Fibroblast of peridontal ligament (primary cell): ENCODE measurements around the gene FTCD.
"Not testable (repeated sequence)": the region's sequence is repeated elsewhere in the genome, so short reads cannot be mapped to it uniquely, and the experiment has no call there.

Experiments used
- DNase-seq: peaks from one replicate; pipeline ENCODE4 v3.0.0-alpha.2; 2010; ENCODE audit errors: extremely low read depth

Gene FTCD

DNA sequence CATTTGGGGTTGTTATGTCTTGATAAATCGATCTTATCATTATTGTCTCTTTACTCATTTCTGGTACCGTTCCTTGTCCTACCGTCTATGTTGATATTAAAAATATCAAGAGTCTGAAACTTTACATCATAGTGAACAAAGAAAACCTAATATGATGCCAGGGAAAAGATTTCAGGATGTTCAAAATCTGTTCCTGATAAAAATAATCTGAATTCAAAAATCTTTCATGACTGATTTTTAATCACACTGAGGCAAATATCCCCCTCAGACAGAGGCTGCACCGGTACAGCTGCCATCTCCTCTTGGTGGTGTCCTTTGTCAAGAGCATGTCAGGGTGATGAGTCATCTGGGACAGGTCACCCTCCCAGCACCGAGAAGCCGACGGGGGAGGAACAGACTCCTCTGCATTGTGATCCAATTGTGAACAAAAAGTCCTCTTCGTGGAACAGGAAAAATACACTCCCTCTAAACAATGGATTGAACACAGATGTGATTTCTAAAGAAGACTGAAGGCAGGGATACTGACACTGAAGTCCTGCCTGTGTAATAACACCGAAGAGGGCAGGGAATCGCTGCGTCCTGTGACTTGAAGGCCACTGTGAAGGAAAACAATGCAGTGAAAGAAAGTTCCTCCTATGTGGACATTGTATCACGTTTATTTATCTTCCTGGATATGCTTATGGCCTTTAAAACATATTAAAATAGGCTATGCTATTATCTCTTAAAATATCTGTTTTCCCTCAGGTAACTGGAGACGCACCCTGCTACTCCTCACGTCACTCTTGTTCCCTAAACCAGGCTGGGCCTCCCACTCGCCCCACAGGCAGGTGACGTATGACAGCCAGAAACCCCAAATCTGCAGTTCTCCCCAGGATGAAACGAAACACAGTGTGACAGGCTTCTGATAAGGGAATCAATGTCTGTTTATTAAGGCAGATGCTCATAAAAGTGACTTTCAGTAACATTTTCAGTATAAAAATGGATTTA is 33.1 kb upstream of the FTCD start:
- DNase-seq: peak; percentile 25

DNA sequence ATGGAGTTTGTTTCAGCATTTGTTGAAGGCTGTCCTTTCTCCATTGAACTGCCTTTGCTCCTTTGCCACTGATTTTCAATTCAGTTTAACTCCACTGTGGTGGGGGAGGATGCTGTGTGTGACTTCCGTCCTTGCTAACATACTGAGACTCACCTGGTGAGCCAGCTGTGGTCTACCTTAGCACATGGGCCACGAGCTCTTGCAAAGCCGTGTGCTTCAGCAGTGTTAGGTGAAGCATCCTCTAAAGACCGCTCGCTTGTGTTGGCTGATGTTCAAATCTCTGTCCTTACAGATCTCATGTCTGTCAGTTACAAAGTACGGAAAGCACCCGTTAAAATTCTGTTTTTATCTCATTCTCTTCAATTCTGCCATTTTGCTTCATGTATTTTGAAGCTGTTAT is 32.4 kb upstream of the FTCD start:
- DNase-seq: no peak

DNA sequence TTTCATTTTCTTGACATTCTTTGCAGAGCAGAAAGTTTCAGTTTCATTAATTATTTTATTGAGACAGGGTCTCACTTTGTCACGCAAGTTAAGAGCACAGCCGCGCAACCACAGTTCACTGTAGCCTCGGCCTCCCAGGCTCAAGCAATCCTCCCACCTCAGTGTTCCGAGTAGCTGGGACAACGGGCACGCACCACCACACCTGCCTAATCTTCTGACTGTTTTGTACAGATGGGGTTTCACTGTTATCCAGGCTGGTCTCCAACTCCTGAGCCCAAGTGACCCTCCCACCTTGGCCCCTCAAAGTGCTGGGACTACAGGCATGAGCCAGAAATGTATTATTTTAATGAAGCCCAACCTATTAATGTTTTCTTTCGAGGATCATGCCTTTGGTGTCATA is 31.9 kb upstream of the FTCD start:
- no peak for DNase-seq

DNA sequence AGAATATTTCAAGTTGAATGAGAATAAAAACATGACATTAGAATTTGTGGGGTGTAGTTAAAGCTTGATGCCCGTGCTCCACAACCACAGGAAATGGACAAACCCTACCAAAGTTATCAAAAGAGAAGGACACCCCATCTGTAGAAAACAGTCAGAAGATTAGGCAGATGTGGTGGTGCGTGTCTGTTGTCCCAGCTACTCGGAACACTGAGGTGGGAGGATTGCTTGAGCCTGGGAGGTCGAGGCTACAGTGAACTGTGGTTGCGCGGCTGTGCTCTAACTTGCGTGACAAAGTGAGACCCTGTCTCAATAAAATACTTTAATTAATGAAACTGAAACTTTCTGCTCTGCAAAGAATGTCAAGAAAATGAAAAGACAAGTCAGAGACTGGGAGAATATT is 30.3 kb upstream of the FTCD start:
- no peak for DNase-seq

DNA sequence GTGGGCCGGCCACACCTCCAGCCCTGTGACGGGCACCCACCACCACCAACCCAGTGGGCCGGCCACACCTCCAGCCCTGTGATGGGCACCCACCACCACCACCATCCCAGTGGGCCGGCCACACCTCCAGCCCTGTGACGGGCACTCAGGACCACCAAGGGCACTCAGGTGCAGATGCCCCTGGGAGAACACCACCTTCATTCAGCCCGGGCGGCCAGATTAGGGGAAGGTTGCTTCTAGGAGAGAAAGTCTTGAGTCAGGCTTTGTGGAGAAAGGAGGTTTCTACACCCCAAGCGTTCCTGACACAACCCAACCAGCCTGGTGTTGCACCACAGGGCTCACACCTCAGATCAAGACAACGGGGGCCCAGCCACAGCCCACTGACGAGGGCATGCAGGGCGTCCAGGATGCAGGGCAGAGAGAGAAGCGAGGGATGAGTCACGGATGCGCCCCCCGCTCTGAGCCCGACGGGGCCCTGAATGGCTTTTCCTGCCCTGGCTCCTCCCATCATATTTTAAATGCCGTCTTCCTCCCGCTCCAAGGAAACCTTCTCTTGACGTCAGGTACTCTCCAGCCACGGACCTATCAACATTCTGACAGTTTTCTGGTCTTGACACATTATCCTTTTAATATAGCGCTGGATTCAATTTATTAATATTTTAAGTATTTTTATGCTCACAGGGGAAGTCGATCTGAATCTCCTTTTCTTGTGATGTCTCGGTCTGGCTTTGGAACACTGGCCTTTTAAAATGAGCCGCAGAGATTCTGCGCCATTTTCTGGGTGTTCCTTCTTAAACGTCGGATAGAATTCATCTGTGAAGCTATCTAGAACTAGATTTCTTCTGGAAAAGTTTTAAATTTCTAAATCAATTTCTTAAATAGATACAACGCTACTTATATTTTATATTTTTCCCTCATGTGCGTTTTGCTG is 29.5 kb upstream of the FTCD start:
- DNase-seq: peak; percentile 82

DNA sequence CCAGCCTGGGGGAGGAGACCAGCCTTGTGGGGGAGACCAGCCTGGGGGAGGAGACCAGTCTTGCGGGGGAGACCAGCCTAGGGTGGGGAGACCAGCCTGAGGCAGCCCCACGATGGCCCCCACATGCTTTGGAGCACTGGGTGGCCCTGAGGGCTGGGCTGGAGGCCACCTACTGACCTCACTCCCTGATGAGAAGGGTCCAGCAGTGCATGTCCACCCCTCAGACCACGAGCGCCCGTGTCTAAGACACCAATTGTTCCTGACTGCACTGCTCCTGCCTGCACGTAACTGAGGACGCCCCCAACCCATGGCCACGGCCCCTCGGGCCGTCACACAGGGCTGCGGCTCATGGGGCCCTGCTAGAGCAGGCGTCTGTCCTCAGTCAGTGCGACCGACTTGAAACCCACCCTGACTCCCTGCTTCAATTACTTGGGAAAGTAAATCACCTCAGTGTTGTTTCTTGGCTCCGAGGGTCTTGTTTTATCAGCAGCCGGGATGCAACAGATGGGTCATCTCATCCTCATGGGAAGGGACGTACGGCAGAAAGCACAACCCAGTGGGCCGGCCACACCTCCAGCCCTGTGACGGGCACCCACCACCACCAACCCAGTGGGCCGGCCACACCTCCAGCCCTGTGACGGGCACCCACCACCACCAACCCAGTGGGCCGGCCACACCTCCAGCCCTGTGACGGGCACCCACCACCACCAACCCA is 28.7 kb upstream of the FTCD start, which contains the start of gene SPATC1L:
Gene SPATC1L, minus strand, starts transcription at position 550 of the 715 bp plus-strand sequence. CDS start 1,643 bp downstream, outside the sequence.
- peak; percentile 66 for DNase-seq

DNA sequence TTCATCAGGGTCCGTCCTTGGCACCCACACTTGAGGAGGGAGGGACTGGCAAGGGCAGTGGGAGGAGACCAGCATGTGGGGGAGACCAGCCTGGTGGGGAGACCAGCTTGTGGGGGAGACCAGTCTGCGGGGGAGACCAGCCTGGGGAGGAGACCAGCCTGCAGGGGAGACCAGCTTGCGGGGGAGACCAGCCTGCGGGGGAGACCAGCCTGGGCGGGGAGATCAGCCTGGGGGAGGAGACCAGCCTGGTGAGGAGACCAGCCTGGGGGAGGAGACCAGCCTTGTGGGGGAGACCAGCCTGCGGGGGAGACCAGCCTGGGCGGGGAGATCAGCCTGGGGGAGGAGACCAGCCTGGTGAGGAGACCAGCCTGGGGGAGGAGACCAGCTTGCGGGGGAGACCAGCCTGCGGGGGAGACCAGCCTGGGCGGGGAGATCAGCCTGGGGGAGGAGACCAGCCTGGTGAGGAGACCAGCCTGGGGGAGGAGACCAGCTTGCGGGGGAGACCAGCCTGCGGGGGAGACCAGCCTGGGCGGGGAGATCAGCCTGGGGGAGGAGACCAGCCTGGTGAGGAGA is 28.0 kb upstream of the FTCD start:
- DNase-seq: not testable (repeated sequence)

DNA sequence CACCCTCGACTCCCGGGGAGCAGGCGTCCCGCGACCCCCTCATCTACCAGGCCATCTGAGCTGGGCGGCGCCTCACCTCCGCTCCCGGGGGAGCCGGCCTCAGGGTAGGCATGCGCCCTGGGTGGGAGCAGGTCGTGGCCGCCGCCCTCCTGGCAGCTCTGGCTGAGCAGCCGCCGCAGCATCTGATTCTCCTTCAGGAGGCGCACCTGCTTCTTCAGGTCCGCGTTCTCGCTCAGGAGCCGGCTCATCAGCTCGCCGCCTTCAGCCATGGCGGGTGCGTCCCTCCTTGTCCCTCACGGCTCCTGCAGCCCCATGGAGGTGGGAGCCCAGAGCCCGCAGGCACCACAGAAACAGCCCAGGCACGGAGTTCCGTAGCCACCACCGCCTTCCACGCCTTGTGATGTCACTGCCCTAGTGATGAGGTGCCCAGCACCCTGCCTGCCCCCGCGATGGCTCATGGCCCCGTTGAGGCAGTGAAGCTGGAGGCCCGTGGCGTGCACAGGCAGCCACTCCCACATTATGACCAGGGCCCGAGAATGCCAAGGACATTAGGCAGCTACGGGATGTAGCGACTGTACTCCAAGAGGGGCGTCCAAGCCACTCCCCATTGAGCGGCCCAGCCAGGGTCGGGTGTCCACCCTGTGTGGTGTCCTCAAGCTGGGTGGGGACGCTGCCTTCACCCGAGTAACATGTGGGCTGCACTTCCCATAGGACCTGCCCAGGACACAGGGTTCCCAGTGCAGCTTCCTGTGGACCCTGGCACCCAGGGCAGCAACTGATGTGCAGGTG is 27.4 kb upstream of the FTCD start:
- DNase-seq: no peak

DNA sequence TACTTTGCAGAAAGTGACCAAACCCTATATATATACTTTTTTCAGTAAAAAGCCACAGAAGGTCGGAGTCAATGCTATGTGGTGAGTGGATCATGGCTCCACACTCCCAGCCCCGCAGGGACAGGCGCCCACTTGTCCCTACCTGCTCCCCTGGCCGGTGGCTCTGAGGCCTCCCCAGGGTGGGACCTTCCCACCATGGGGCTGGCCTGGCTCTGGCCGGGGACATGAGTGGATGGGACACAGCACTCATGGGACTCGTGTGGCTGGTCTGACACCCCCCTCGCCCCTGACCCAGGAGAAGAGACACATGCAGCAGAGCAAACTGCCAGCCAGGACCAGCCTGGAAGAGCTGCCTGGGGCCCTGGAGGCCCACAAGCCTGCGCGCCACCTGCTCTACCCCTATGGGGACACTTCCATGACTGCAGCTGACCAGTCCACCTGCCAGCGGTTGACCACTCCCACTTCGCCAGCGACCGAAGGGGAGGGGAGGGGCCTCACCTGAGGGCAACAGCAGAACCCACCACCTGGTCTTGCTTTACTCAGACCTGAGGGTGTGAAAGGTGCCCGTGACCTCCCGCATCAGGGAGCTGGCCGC is 26.7 kb upstream of the FTCD start:
- no peak for DNase-seq

DNA sequence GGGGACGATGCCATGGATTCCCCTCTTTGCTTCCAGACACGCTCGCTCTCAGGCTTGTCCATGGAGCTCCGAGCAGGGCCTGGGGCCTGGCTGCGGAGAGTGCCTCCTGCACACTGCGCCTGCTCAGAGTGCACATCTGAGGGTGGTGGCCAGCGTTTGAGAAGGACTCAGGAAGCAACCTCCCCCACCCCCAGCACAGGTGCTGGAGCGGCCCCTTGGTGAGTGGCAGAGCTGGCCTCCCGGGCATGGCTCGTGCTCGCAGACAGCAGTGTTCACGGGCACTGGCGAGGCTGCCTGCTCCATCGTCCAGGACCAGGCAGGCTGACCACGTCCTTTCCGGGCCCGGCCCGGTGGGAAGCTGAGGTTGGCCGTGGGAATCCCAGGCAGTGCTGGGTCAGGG is 26.1 kb upstream of the FTCD start:
- DNase-seq: no peak

DNA sequence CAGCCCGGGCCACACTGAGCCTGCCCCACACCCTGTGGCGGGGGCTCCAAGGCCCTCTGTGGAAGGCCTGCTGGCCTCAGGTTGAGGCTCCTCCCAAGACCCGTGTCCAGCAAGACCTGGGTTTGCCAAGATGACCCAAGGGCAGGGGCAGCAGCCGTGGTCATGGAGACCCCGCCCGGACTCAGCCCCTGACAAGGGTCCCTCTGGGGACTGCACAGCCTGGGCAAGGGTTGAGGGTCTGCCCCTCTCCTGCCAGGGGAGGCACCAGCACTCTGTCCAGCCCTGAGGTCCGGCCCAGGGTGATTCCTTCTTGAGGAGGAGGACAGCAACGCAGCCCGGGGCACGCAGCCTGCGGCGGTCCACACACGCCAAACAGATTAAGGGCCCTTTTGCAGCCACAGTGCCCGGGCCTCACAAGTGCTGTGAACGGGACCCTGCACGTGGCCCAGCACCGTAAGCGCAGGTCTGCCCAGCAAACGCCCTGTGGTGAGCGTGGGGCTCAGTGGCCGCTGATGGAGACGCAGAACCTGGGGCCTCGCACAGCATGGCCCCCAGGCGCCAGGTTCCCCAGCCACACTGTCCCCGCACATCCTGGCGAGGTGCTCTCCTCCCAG is 25.5 kb upstream of the FTCD start:
- no peak for DNase-seq

DNA sequence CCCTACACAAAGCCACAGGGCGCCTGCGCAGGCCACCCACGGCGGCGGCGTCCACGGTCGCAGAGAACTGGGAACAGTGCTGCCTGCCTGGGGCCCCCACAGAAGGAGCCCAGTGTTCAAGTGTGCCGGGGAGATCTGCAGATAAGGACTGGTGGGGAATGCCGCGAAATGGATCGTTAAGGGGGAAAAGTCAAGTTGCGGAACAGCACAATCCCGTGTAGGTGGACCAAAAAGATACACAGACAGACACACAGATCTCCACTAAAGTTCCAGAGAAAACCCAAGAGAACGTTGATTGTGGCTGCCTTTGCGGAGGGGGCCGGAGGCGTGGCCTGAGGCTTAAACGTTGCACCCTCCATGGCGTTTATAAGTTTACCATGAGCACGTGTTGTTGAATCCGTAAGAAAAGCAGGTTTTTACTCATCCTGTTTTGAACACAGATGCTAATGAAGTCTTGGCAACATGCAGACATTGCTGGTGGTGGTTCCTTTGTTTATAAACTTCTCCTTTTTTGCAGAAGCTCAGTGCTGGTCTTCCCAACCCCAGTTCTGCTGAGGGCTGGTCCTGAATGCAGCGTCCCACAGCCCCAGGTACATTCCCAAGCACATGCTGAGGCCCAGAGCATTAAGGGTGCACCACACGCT is 24.8 kb upstream of the FTCD start:
- no peak for DNase-seq

DNA sequence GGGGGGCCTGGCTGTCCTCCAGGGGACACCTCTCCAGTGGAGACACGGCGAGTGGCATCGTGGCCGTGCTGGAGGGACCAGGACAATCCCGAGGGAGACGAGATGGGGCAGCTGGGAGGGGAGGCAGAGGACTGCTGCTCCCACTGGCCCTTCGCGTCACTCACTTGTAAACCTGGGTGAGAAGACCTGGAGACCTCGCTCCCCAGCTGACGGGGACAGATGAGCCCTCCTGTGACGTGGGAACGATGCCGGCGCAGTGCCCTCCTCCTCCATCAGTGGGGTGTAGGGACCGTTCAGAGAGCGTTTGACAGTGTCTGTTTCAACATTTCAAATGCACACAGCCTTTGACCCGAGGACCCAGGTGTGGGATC is 24.3 kb upstream of the FTCD start:
- no peak for DNase-seq

DNA sequence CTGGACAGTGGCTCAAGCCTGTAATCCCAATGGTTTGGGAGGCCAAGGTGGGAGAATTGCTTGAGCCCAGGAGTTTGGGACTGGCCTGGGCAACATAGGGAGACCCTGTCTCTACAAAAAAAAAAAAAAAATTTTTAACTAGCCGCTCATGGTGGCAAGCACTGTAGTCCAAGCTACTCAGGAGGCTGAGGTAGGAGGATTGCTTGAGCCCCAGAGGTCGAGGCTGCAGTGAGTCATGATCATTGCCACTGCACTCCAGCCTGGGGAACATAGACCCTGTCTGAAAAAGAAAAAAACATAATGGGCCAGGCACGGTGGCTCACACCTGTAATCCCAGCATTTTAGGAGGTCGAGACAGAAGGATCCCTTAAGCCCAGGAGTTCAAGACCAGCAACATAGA is 23.6 kb upstream of the FTCD start:
- DNase-seq: no peak

DNA sequence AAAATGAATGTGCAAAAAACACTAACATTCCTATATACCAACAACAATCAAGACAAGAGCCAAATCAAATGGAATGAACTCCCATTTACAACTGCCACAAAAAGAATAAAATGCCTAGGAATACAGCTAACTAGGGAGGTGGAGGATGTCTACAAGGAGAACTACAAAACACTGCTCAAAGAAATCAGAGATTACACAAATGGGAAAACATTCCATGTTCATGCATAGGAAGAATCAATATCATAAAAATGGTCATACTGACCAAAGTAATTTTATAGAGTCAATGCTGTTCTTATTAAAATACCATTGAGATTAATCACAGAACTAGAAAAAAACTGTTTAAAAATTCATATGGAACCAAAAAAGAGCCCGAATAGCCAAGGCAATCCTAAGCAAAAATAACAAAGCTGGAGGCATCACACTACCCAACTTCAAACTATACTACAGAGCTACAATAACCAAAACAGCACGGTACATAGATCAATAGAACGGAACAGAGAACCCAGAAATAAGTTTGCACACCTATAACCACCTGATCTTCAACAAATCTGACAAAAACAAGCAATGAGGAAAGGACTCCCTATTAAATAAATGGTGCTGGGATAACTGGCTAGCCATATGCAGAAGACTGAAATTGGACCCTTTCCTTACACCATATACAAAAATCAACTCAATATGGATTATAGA is 21.2 kb upstream of the FTCD start:
- not testable (repeated sequence) for DNase-seq

DNA sequence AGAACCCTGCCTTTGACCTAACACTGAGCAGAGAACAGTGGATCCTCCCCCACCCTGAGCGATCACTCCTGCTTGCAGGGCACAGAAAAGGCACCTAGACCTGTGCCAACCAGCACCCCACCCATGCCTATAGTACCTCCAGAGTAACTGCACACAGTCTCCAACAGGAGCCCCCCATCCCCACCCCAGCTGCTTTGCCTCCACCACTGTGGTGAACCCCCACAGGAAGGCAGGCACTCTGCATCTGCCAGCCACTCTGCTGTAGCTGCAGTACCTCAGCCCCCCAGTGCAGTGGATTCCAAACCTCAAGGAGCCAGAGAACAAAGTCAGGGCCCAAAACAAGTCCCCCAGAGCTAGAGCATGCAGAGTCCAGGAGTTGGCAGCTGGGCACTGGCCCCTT is 18.2 kb upstream of the FTCD start:
- DNase-seq: no peak

DNA sequence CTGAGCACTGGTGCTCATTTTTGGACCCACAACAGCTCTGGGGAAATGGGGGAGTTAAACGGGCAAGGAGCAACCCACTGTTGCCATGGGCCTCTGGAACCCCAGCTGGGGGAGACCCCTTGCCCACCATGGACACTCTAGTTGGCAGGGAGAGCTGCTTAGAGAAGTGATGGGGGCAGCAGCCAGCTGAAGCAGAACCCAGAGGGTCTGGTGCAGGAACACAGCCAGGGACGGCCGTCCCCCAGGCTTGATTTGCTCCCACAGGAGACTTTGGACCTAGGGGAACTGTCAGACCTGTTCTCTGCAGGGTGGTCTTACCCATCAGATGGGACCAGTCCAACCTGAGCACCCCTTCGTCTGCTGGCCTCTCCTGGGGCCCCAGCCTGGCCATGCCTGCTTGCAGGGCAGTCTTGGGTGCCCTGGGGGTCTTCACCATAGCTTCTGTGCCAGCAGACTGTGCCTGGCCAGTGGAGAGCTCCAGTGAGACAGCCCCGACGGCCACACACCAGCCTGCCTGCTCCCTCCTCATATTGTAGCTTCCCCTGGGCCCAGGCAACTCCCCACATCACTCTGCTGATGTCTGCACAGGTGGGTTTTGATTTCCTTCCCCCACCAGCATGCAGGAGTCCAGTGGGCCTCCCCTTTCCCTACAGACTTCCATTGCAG is 17.6 kb upstream of the FTCD start:
- DNase-seq: no peak
